Activated T-helper 2 cell treated with anti-CD3 and anti-CD28 coated beads, Interferon-gamma antibody, Interleukin-2, Interleukin-4, amounts not matched to agents 10 μg/mL and 5 μg/mL and 100 μg/mL, durations not matched to agents 14 hours and 24 hours and 36 hours (primary cell): ENCODE measurements around the gene ACTR10. TPM values are rescaled to one million over a fixed set of nuclear protein-coding genes. Genes with fewer than 3 reads are reported as not detected.
"Not testable (repeated sequence)": the region's sequence is repeated elsewhere in the genome, so short reads cannot be mapped to it uniquely, and the experiment has no call there.

ENCODE experiments used
- DNase-seq: peaks from one replicate; pipeline ENCODE4 v3.0.0; 2021; ENCODE audit warnings: low spot score
- H3K27ac Mint-ChIP-seq: one replicate; pipeline ENCODE4 v1.8.0; 2021; ENCODE audit warnings: mixed read lengths
- H3K27me3 Mint-ChIP-seq: one replicate; pipeline ENCODE4 v1.8.0; 2021; ENCODE audit warnings: low read depth, mixed read lengths
- H3K36me3 Mint-ChIP-seq: one replicate; pipeline ENCODE4 v1.8.0; 2021; ENCODE audit warnings: low read depth, mixed read lengths
- H3K4me1 Mint-ChIP-seq: one replicate; pipeline ENCODE4 v1.8.0; 2021; ENCODE audit warnings: low read depth, mixed read lengths
- H3K4me3 Mint-ChIP-seq: one replicate; pipeline ENCODE4 v1.8.0; 2021; ENCODE audit warnings: low read depth, mild to moderate bottlenecking, moderate library complexity, mixed read lengths
- H3K9me3 Mint-ChIP-seq: one replicate; pipeline ENCODE4 v1.8.0; 2021; ENCODE audit warnings: mixed read lengths
- intact Hi-C: fragments of 100-400 bp; cut with micrococcal nuclease; formaldehyde crosslinking; loops from one replicate; pipeline ENCODE4 v1.15.1; 2023
- total RNA-seq: library from RNA; stranded (reverse); gene quantifications from 2 replicates; pipeline ENCODE4 v1.2.3, GENCODE V29; 2022

ACTR10 gene
- total RNA-seq, 1 donor from 2014 or later: 38.2 TPM

DNA sequence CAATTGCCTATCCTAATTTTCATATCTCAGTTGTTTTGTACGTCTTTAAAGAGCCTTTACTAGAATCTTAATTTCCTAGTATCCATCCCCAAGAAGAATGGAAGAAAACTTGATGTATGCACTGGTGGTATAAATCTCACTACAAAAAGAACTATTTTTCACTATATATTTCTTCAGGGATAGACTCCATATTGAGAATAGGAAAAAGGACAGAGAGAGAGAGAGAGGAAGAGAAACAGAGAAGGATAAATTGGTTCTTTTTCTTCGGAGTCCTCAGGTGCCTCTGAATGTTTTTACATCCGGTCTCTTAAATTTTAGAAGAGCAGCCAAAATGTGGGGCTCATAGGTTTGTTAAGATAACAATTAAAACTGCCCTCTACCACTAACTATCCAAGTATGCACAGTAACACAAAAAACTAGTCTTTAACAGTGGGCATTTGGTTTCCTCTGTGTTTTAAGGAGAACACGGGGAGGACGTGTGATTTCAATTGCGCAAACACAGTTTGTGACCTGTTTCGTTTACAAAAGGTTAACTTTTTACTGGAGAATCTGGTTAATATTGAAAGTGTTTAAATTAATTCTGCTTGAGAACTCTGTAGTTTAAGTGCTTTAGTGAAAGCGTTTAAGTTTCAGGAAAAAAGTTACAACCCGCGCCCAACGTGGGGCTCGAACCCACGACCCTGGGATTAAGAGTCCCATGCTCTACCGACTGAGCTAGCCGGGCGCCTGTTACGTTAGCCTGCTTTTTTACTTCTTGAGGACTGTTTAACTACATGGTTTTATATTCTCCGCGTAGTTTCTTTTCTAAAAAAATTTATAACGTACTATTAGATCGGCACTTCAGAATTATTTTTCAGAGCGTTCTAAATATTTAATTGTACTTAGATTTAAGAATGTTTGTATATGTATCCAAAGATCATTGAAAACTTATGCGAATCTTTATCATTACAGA lies 39.6 kb downstream of the ACTR10 start:
- Mint-ChIP-seq H3K36me3 (no peaks in the 10 kb centered on the region), H3K9me3 (no peaks in the 10 kb centered on the region), H3K27ac (no peak overlapping the region), H3K4me1 (peaks cover 23% of the 10 kb centered on the region), H3K27me3 (no peaks in the 10 kb centered on the region), H3K4me3 (no peak overlapping the region)
- intact Hi-C loops: loop anchor here (10.0 kb wide), 1 partner anchor 135 kb away; no protein-coding TSS in a partner anchor
- DNase-seq: peak; percentile 65

DNA sequence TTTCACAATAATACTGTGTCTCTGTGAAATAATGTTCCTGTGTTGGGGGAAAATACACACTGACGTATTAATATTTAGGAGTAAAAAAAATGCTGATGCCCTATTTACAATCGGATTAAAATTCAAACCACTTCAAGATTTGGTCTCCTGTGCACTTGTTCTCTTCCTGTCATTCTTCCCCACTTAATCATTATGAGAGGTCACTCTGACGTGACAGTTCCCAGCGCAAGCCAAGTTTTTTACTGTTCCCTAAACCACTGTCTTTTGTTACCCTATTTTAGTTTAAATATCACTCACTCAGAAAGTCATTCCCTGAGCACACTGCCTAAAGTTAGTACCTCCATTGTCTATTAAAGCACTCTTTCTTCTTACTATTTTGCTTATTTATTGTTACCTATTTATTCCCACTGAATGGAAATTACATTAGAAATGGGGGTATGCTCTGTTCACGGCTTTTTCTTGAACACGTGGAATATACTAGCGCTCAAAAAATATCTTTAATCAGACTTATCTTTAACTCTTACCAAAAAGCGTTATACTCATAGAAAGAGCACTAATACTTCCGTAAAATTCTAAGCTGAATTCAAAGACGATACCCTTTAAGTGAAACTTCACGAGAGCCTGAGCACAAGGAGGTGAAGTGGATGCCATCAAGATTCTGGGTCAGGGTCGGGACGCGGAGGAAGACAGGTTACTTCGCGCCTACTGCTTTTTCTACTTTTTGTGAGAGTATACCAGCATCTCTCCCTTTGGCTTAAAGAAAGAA lies 44.0 kb downstream of the ACTR10 start:
- Mint-ChIP-seq H3K27ac (peak overlapping the region; percentile 96), H3K36me3 (peaks cover 27% of the 10 kb centered on the region), H3K9me3 (no peaks in the 10 kb centered on the region), H3K27me3 (no peaks in the 10 kb centered on the region), H3K4me3 (peak overlapping the region; percentile 94), H3K4me1 (peaks cover 39% of the 10 kb centered on the region)
- intact Hi-C loops: loop anchor here (1.0 to 10.0 kb wide), 5 partner anchors 37 to 183 kb away; partner anchors contain the start of genes ACTR10, ARID4A, KIAA0586 and TIMM9
- DNase-seq: no peak

DNA sequence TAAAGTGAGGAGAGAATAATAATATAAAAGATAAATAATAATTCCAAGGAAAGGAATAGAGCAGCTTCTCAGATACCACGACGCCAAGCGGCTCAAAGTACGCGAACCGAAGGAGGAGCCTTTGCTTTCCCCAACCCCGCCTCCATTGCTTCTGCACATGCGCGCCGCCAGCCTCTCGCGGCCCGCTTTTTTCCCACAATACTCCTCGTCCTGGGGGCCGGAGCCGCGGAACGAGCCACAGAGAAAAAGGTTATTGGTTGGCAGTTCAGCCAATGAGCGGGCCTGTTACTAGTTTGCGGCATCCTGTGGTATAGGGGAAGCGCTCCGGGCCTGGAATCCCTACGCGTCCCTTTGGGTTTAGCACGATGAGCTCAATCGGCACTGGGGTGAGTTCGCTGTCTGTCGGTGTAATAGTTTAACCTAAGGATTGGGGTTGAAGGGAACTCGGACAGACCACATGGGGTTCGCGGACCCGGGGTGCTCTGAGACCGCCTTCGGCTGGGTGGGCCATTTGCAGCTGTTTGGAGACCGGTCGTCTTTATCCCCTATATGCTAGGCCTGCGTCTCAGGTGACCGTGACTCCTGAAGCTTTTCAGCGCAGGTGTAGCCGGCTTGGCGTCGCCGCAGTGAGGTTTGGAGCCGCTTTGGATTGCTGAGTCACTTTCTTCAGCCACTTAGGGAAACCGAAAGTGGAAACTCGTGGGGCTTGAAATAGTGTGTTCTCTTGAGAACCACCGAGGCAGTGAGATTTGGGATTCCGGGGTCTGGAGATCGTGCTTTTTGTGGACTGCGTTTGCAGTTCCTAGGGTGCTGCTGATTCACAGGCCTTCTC lies 44.8 kb downstream of the ACTR10 start, which contains the start of gene PSMA3:
TSS of gene PSMA3 (plus strand) at position 288 of the 832 bp plus-strand sequence. CDS start at position 366, 78 bp downstream.
- peaks cover 31% of the 10 kb centered on the region for H3K36me3 Mint-ChIP-seq
- H3K9me3 Mint-ChIP-seq: no peaks in the 10 kb centered on the region
- peaks cover 39% of the 10 kb centered on the region for H3K4me1 Mint-ChIP-seq
- peak within 1 kb of the TSS; percentile 96 for H3K27ac Mint-ChIP-seq
- H3K4me3 Mint-ChIP-seq: peak within 1 kb of the TSS; percentile 94
- no peaks in the 10 kb centered on the region for H3K27me3 Mint-ChIP-seq
- intact Hi-C loops: loop anchor here (1.0 to 10.0 kb wide), 5 partner anchors 36 to 183 kb away; partner anchors contain the start of genes ACTR10, ARID4A, KIAA0586 and TIMM9
- peak; percentile 98 for DNase-seq

DNA sequence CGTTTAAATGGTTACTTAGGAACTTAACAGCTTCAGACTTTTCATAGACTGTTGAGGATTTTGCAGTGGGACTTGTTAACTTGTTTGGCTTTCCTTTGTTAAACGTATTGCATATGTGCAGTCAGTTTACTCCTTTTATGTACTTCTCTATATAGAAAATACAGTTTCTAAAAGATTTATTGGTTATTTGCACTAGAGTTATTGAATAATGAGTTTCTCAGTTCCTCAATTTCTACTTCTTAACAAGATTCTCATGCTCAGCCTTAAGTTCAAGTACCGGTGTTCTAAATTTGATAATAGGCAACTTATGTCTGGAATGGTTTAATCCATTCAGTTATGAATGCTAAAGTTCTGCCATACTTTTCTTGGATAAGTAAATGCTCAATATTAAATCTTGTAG lies 45.6 kb downstream of the ACTR10 start:
- Mint-ChIP-seq H3K36me3 (peaks cover 39% of the 10 kb centered on the region), H3K4me3 (peak overlapping the region; percentile 94), H3K27ac (peak overlapping the region; percentile 96), H3K9me3 (no peaks in the 10 kb centered on the region), H3K4me1 (peaks cover 38% of the 10 kb centered on the region), H3K27me3 (no peaks in the 10 kb centered on the region)
- intact Hi-C loops: loop anchor here (2.0 to 10.0 kb wide), 2 partner anchors 35 to 141 kb away; no protein-coding TSS in a partner anchor
- no peak for DNase-seq

DNA sequence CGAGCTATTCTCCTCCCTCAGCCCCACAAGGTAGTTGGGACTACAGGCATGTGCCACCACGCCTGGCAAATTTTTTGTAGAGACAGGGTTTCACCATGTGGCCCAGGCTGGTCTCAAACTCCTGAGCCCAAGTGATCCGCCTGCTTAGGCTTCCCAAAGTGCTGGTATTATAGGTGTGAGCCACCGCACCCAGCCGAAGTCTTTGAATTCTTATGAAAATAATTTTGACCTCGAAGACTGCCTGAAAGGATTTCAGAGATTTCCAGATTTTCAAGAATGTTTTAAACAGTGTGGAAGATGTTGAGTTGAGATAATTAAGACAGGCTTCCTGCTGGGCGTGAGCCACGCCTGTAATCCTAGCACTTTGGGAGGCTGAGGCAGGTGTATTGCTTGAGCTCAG lies 49.7 kb downstream of the ACTR10 start:
- Mint-ChIP-seq H3K27ac (no peak overlapping the region), H3K4me3 (no peak overlapping the region), H3K9me3 (no peaks in the 10 kb centered on the region), H3K4me1 (peaks cover 27% of the 10 kb centered on the region), H3K27me3 (no peaks in the 10 kb centered on the region), H3K36me3 (peaks cover 65% of the 10 kb centered on the region)
- intact Hi-C loops: loop anchor here (10.0 kb wide), 1 partner anchor 145 kb away; no protein-coding TSS in a partner anchor
- DNase-seq: no peak

DNA sequence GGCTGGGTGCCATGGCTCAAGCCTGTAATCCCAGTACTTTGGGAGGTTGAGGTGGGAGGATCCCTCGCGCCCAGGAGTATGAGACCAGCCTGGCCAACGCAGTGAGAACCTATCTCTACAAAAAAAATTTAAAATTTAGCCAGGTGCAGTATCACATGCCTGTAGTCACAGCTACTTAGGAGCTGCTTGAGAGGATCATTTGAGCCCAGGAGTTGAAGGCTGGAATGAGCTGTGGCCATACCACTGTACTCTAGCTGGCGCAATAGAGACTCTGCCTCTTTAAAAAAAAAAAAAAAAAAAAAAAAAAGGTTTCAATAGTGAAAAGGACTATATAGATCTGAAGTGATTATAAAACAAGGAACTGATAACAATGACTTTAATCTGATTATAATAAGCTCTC lies 58.2 kb downstream of the ACTR10 start:
- Mint-ChIP-seq H3K27ac (no peak overlapping the region), H3K4me1 (peaks cover 7% of the 10 kb centered on the region), H3K9me3 (no peaks in the 10 kb centered on the region), H3K27me3 (no peaks in the 10 kb centered on the region), H3K4me3 (no peak overlapping the region), H3K36me3 (peaks cover 62% of the 10 kb centered on the region)
- DNase-seq: no peak
- intact Hi-C loops: no loop called here

DNA sequence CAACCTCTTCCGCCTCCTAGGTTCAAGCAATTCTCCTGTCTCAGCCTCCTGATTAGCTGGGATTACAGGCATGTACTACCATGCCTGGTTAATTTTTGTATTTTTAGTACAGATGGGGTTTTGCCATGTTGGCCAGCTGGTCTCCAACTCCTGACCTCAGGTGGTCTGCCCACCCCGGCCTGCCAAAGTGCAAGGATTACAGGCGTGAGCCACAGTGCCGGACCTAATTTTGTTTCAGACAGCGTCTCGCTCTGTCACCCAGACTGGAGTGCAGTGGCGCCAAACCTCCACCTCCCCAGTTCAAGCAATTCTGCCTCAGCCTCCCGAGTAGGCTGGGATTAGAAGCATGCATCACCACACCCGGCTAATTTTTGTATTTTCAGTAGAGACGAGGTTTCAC lies 62.1 kb downstream of the ACTR10 start:
- peaks cover 73% of the 10 kb centered on the region for H3K36me3 Mint-ChIP-seq
- H3K27ac Mint-ChIP-seq, DNase-seq, intact Hi-C loops, H3K4me1 Mint-ChIP-seq, H3K4me3 Mint-ChIP-seq, H3K27me3 Mint-ChIP-seq, H3K9me3 Mint-ChIP-seq: not testable (repeated sequence)

DNA sequence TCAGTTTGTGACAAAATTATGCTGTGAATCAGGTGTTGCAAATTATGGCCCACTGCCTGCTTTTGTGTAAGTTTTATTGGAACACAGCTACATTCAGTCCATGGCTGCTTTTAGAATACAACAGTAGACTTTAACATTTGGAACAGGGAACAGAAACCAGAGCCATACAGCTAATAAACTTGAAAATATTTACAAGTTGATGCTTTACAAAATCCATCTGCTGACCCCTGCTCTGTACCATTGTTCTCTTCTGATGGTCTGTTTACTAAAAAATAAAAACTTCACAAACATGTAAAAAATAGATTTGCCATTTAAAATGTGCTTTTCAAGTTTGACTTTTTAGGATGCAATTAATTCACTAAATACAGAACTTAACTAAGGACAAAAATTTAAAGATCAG lies 65.5 kb downstream of the ACTR10 start:
- intact Hi-C loops: no loop called here
- H3K36me3 Mint-ChIP-seq: peaks cover 75% of the 10 kb centered on the region
- H3K4me1 Mint-ChIP-seq: peaks cover 2% of the 10 kb centered on the region
- no peaks in the 10 kb centered on the region for H3K27me3 Mint-ChIP-seq
- DNase-seq: no peak
- no peak overlapping the region for H3K4me3 Mint-ChIP-seq
- H3K27ac Mint-ChIP-seq: peak overlapping the region; percentile 20
- H3K9me3 Mint-ChIP-seq: no peaks in the 10 kb centered on the region

DNA sequence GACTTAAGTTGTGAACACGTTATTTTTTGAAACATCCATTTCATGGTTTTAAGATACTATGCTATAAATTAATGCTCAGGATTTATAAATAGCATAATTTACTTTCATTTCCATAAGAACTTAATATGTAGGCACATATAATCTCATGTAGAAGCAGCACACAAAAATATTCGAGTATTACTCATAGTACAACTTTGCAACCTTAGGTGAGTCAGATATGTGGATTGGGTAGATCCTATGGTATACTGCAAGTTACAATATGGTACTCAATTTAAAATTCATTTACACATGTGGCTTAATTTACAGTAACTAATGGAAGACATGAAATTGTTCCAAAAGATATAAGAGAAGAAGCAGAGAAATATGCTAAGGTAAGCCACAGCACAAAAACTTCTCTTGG lies 70.7 kb downstream of the ACTR10 start:
- no peaks in the 10 kb centered on the region for H3K27me3 Mint-ChIP-seq
- no peak overlapping the region for H3K27ac Mint-ChIP-seq
- no peak for DNase-seq
- intact Hi-C loops: no loop called here
- peaks cover 22% of the 10 kb centered on the region for H3K4me1 Mint-ChIP-seq
- no peaks in the 10 kb centered on the region for H3K9me3 Mint-ChIP-seq
- H3K36me3 Mint-ChIP-seq: peaks cover 86% of the 10 kb centered on the region
- no peak overlapping the region for H3K4me3 Mint-ChIP-seq

DNA sequence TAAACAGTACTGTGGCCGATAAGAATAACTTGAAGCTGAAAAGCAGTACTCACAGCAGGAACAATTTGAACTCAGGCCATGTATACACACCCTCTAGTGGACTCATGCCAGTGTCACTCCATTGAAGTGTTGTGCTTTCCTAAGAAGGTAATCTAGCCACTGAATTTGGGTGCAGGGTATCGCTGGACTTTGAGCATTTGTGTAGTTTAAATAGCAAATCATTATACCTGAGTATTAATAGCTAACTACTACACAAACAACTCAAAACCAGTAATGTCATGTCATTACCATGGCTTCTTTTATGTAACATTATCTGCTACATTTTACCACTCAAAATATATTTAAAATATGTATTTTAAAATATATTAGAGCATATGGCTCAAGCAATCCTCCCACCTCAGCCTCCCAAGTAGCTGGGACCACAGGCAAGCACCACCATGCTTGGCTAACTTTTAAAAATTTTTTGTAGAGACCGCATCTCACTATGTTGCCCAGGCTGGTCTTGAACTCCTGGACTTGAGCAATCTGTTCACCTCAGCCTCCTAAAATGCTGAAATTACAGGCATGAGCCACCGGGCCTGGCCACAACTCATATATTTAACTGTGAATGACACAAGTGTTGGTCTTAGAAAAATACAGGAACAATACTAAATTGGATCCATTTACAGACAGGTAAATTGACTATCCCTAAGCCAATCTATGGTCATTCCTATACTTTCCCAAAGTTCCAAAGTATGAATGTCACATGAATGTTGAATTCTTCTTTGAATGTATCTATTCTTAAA lies 72.8 kb downstream of the ACTR10 start:
- peak overlapping the region; percentile 33 for H3K27ac Mint-ChIP-seq
- no peak overlapping the region for H3K4me3 Mint-ChIP-seq
- DNase-seq: no peak
- no peaks in the 10 kb centered on the region for H3K9me3 Mint-ChIP-seq
- H3K27me3 Mint-ChIP-seq: no peaks in the 10 kb centered on the region
- intact Hi-C loops: no loop called here
- H3K36me3 Mint-ChIP-seq: peaks cover 79% of the 10 kb centered on the region
- peaks cover 32% of the 10 kb centered on the region for H3K4me1 Mint-ChIP-seq

DNA sequence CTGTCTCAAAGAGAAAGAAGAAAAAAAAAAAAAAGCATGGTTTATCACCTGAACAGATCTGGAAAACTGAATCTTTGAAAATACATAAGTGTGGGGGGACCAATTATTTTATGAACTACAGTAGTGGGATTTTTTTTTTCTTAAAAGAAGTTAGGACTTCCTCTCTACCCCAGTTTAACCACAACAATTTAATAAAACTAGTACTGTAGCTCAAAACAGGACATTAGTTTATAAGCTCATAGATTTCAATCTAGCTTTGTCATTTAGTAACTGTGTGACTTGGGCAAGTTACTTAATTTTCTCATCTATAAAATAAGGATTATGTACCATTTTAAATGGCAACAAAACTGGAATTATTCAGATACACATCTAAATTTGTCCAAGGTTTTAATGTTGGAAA lies 74.9 kb downstream of the ACTR10 start:
- intact Hi-C loops: no loop called here
- Mint-ChIP-seq H3K9me3 (no peaks in the 10 kb centered on the region), H3K4me3 (peak overlapping the region; percentile 5), H3K36me3 (peaks cover 83% of the 10 kb centered on the region), H3K27ac (peak overlapping the region; percentile 84), H3K4me1 (peaks cover 39% of the 10 kb centered on the region), H3K27me3 (no peaks in the 10 kb centered on the region)
- no peak for DNase-seq
